ENCODE data around the gene RBM33. TPM values are rescaled to one million over a fixed set of nuclear protein-coding genes. Genes with fewer than 3 reads are reported as not detected.

Gene RBM33
- total and polyA plus RNA-seq, 2 of the 13 experiments (the other 11 are each of a cell fraction or from before 2014, with no cell fraction given) = 12.4 to 28.9 TPM

GRCh38 chr7:155643804-155644177, 670 bp upstream of the RBM33 start (continued):
- TF ChIP-seq ZNF407 (CRISPR knock-in tag; IDR thresholded peaks at IDR 0.05; ENCODE audit: not compliant biosample characterization) = peak; percentile 79
- 0 out of 2 replicates have a peak, but pooled peaks have one; percentile 18 for TF ChIP-seq ZSCAN29 (CRISPR knock-in tag; conservative IDR thresholded peaks at IDR 0.05)
- peak; percentile 6; the same call in 1 of the 2 replicates for TF ChIP-seq HDAC1 (CRISPR knock-in tag; IDR thresholded peaks at IDR 0.05)
- TF ChIP-seq ZBTB7A (CRISPR knock-in tag; IDR thresholded peaks at IDR 0.05) = peak; percentile 90
- no peak for TF ChIP-seq JUNB (CRISPR knock-in tag; IDR thresholded peaks at IDR 0.05; ENCODE audit: borderline replicate concordance)
- TF ChIP-seq CREB3 (CRISPR knock-in tag; IDR thresholded peaks at IDR 0.05) = 0 out of 2 replicates have a peak, but pooled peaks have one; percentile 25
- TF ChIP-seq ZNF576 (CRISPR knock-in tag; IDR thresholded peaks at IDR 0.05) = 0 out of 2 replicates have a peak, but pooled peaks have one; percentile 43
- TF ChIP-seq HMG20B (CRISPR knock-in tag; conservative IDR thresholded peaks at IDR 0.05) = no peak
- 0 out of 2 replicates have a peak, but pooled peaks have one; percentile 22 for TF ChIP-seq E2F2 (CRISPR knock-in tag; IDR thresholded peaks at IDR 0.05; ENCODE audit: borderline replicate concordance)
- no peak for TF ChIP-seq RORA (CRISPR knock-in tag; IDR thresholded peaks at IDR 0.05)
- TF ChIP-seq ZNF782 (CRISPR knock-in tag; IDR thresholded peaks at IDR 0.05; ENCODE audit: borderline replicate concordance) = 0 out of 2 replicates have a peak, but pooled peaks have one; percentile 26
- TF ChIP-seq FUBP1 (CRISPR knock-in tag; IDR thresholded peaks at IDR 0.05; ENCODE audit: borderline replicate concordance) = 0 out of 2 replicates have a peak, but pooled peaks have one; percentile 30
- TF ChIP-seq ZNF724P (CRISPR knock-in tag; IDR thresholded peaks at IDR 0.05; ENCODE audit: borderline replicate concordance) = peak; percentile 21; the same call in 1 of the 2 replicates
- TF ChIP-seq MAZ (IDR thresholded peaks at IDR 0.05; ENCODE audit: borderline replicate concordance, low read depth, low read length) = no peak
- no peak for TF ChIP-seq MAZ (CRISPR knock-in tag; IDR thresholded peaks at IDR 0.05; ENCODE audit: low read depth)
- TF ChIP-seq CREBL2 (CRISPR knock-in tag; IDR thresholded peaks at IDR 0.05; ENCODE audit: borderline replicate concordance) = 0 out of 2 replicates have a peak, but pooled peaks have one; percentile 48
